Mesodermal cell (in vitro differentiated cells): ENCODE results near the gene PLN.

Experiments
- H3K27ac ChIP-seq: 2 replicates; pipeline ENCODE4 v1.7.0; 2013; ENCODE audit warnings: mild to moderate bottlenecking, low read depth, low read length, moderate library complexity; ENCODE audit not compliant: severe bottlenecking
- H3K36me3 ChIP-seq: 2 replicates; pipeline ENCODE4 v1.7.1; 2013; ENCODE audit warnings: mild to moderate bottlenecking, low read length, moderate library complexity; ENCODE audit not compliant: control insufficient read depth, insufficient read depth
- H3K4me1 ChIP-seq: one replicate; pipeline ENCODE4 v1.7.1; 2013; ENCODE audit warnings: mild to moderate bottlenecking, low read length; ENCODE audit not compliant: insufficient read depth, control insufficient read depth, poor library complexity, severe bottlenecking
- H3K4me3 ChIP-seq: 2 replicates; pipeline ENCODE4 v1.7.0; 2013; ENCODE audit warnings: low read length, control low read depth, mild to moderate bottlenecking; ENCODE audit not compliant: insufficient read depth, poor library complexity, severe bottlenecking; ENCODE audit errors: extremely low read depth
- H3K9me3 ChIP-seq: 2 replicates; pipeline ENCODE4 v1.7.1; 2013; ENCODE audit warnings: mild to moderate bottlenecking, low read length, moderate library complexity; ENCODE audit not compliant: control insufficient read depth
- WGBS, 2 experiments: methylation state at CpG; one replicate each; pipeline ENCODE4 v1.1.5; 2013; ENCODE audit warnings: missing lambda C conversion rate in 2 of 2; ENCODE audit not compliant: insufficient coverage in 2 of 2; 5-methylcytosine and 5-hydroxymethylcytosine counted together

PLN gene

GRCh38 chr6:118511930-118512715 lies 36.0 kb upstream of the PLN start:
- H3K4me1 ChIP-seq, result no peaks in the 10 kb centered on the region
- H3K36me3 ChIP-seq, result no peaks in the 10 kb centered on the region
- no peak overlapping the region for H3K27ac ChIP-seq
- no peaks in the 10 kb centered on the region for H3K9me3 ChIP-seq
- 92 to 94% methylated on average over 2 to 4 of the region's 4 CpGs for WGBS, 2 experiments
- no peak overlapping the region for H3K4me3 ChIP-seq

DNA sequence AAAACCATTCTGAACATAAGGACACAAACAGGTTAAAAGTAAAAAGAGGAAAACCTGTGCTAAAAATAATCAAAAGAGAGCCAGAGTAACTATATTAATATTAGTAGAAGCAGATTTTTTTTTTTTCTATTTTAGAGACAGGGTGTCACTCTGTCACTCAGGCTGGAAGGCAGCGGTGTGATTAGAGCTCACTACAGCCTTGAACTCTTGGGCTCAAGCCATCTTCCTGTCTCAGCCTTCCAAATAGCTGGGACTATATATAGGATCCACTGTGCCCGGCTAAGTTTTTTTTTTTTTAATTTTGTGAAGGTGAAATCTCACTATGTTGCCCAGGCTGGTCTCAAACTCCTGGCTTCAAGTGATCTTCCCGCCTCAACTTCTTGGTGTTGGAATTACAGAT lies 33.4 kb upstream of the PLN start:
- WGBS, 2 experiments, result 95 to 100% methylated on average over 2 of the region's 3 CpGs
- H3K27ac ChIP-seq, result no peak overlapping the region
- H3K4me1 ChIP-seq, result no peaks in the 10 kb centered on the region

DNA sequence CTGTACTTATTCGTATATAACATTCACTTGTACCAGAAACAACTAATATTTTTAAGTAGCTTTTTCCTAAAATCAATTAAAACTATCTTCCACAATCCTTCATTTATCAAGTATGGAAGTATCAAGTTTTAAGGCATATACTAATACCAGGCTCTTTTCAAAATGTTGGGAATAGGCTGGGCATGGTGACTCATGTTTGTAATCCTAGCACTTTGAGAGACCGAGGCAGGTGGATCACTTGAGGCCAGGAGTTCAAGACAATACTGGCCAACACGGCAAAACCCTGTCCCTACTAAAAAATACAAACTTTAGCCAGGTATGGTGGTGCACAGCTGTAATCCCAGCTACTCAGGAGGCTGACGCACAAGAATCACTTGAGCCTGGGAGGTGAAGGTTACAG lies 25.7 kb upstream of the PLN start:
- H3K36me3 ChIP-seq, result peaks cover 12% of the 10 kb centered on the region
- H3K4me3 ChIP-seq, result no peak overlapping the region
- no peak overlapping the region for H3K27ac ChIP-seq
- no peaks in the 10 kb centered on the region for H3K4me1 ChIP-seq
- WGBS, 2 experiments, result 88 to 100% methylated on average over 2 of the region's 4 CpGs
- H3K9me3 ChIP-seq, result no peaks in the 10 kb centered on the region

More for the DNA sequence above, 33.4 kb upstream of the PLN start:
- no peaks in the 10 kb centered on the region for H3K9me3 ChIP-seq
- H3K36me3 ChIP-seq, result no peaks in the 10 kb centered on the region
- no peak overlapping the region for H3K4me3 ChIP-seq

DNA sequence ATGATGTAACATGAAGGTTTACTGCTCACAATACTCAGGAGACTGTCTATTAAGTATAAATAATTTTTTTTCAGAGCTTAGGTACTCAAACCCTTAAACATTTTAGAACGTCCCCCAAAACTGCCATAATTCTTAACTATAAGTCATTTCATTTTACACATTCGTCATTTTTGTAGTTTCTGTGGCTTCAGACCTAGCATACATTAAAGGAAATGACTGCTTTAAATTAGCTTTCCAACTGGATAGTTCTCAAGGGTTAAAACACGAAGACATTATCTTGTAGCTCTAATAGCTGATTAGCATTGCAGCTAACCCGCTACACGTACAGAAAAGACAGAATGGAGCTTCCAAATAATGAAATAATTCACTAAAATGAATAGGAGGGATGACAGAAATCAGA lies 24.9 kb upstream of the PLN start:
- Histone ChIP-seq H3K9me3 (no peaks in the 10 kb centered on the region), H3K4me1 (no peaks in the 10 kb centered on the region), H3K36me3 (peaks cover 12% of the 10 kb centered on the region), H3K27ac (no peak overlapping the region), H3K4me3 (no peak overlapping the region)
- 92 to 100% methylated on average over 1 to 2 of the region's 5 CpGs for WGBS, 2 experiments

DNA sequence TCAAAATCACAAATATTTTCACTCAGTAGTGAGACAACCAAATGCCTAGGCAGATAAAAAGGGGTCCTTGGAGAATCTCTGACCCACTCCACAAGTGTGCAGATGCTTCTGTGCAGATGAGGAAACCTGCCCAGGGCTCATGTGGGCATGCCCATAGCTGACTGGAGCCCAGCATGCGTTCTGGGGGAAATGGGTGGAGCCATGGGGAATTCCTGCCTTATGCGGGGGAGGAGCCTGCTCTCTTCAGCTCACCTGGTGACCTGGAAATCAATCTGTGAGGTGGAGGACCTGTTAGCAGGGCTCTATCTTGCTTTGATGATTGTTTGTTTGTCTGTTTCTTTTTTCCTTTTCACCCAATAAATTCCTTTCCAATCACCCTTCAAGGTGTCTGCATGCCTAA lies 23.4 kb upstream of the PLN start:
- H3K9me3 ChIP-seq, result no peaks in the 10 kb centered on the region
- H3K27ac ChIP-seq, result no peak overlapping the region
- peaks cover 12% of the 10 kb centered on the region for H3K36me3 ChIP-seq
- WGBS, 2 experiments, result 88 to 90% methylated on average over 2 of the region's 2 CpGs
- H3K4me1 ChIP-seq, result no peaks in the 10 kb centered on the region
- H3K4me3 ChIP-seq, result no peak overlapping the region

- no peak overlapping the region for H3K4me3 ChIP-seq
- WGBS, 2 experiments, result 96 to 100% methylated on average over 3 to 4 of the region's 4 CpGs
- no peaks in the 10 kb centered on the region for H3K4me1 ChIP-seq
- no peak overlapping the region for H3K27ac ChIP-seq
- H3K9me3 ChIP-seq, result peaks cover 4% of the 10 kb centered on the region
- peaks cover 12% of the 10 kb centered on the region for H3K36me3 ChIP-seq
Measured at GRCh38 chr6:118525913-118526780, 21.9 kb upstream of the PLN start.

DNA sequence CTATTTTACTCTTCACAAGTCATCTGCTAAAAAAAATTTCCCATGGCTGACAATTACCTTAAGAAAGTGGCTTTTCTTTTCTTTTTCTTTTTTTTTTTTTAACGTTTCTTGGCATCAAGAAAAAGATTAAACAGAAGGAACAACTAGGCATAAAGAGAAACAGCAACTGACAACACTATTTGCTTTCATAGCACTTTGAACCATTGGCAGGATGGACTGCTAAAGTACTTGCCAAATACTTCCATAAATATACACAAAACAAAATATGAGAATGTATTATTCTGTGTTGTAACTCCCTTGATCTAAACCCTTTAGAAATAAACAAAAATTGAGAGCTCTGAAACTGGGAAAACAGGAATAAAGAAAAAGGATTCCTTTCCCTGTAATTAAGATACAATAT lies 20.0 kb upstream of the PLN start:
- Histone ChIP-seq H3K4me3 (no peak overlapping the region), H3K9me3 (peaks cover 8% of the 10 kb centered on the region), H3K4me1 (no peaks in the 10 kb centered on the region), H3K36me3 (peaks cover 3% of the 10 kb centered on the region), H3K27ac (no peak overlapping the region)
- no CpG with 5 or more reads among the region's 1 CpG for WGBS, 2 experiments

GRCh38 chr6:118529756-118530155 lies 18.3 kb upstream of the PLN start:
- peaks cover 8% of the 10 kb centered on the region for H3K9me3 ChIP-seq
- no peaks in the 10 kb centered on the region for H3K36me3 ChIP-seq
- no CpG with 5 or more reads among the region's 2 CpGs for WGBS, 2 experiments
- H3K4me1 ChIP-seq, result no peaks in the 10 kb centered on the region
- H3K27ac ChIP-seq, result no peak overlapping the region
- no peak overlapping the region for H3K4me3 ChIP-seq

GRCh38 chr6:118530942-118531341 lies 17.2 kb upstream of the PLN start:
- Histone ChIP-seq H3K27ac (no peak overlapping the region), H3K4me1 (no peaks in the 10 kb centered on the region), H3K36me3 (no peaks in the 10 kb centered on the region), H3K9me3 (peaks cover 8% of the 10 kb centered on the region), H3K4me3 (no peak overlapping the region)
- 90% methylated on average over 1 of the region's 2 CpGs; no CpG with 5 or more reads in 1 of the 2 experiments for WGBS, 2 experiments

GRCh38 chr6:118535176-118535844 lies 12.8 kb upstream of the PLN start:
- Histone ChIP-seq H3K27ac (no peak overlapping the region), H3K4me3 (no peak overlapping the region), H3K4me1 (peaks cover 6% of the 10 kb centered on the region), H3K9me3 (peaks cover 8% of the 10 kb centered on the region), H3K36me3 (no peaks in the 10 kb centered on the region)
- 100% methylated on average over 1 to 2 of the region's 6 CpGs for WGBS, 2 experiments
